K562 (cell line): ENCODE measurements around the gene MYH11. TPM values are rescaled to one million over a fixed set of nuclear protein-coding genes. Genes with fewer than 3 reads are reported as not detected.

Experiments
- ATAC-seq: fragments of 200-7000 bp; cut with Tn5 transposase; 3 replicates; pipeline ENCODE4 v1.9.1; 2020; ENCODE audit warnings: moderate library complexity
- BruUV-seq: library from RNA; stranded (reverse); fragments of 400-500 nt; replicated peaks from 2 replicates; lab custom pipeline; 2021; lab: Mats Ljungman, UMichigan
- CTCF ChIA-PET: fragments of 300-600 bp; formaldehyde crosslinking; extraction: SDS; loops from one replicate; lab custom pipeline; 2021; ENCODE audit warnings: low intra/inter-chr PET ratio; lab: Yijun Ruan, JAX
- POLR2A ChIA-PET: fragments of 300-600, 350-650 bp; sonication (Branson Sonifier 250); formaldehyde crosslinking; extraction: SDS; loops from one replicate; lab custom pipeline; 2021; ENCODE audit warnings: antibody characterized with exemption, inconsistent platforms; lab: Yijun Ruan, JAX
- DNase-seq, 4 experiments: peaks; one replicate each; pipeline versions ENCODE4 v3.0.0 to v3.0.0-alpha.2; 2011 to 2018; ENCODE audit warnings: low spot score in 3 of 4, mixed read lengths in 3 of 4; ENCODE audit errors: extremely low read depth in 1 of 4
- FAIRE-seq: peaks from 2 replicates; lab custom pipeline; 2011; peaks lifted over from hg19 to GRCh38; lab: Jason Lieb, UNC
- H2AFZ ChIP-seq: 2 replicates; pipeline ENCODE4 v1.6.0; 2011; ENCODE audit warnings: low read depth, low read length, control low read depth, inconsistent platforms
- H3K27ac ChIP-seq: fragments of 200-600 bp; 3 replicates; pipeline ENCODE4 v1.8.0; 2011; ENCODE audit warnings: low read depth, mild to moderate bottlenecking, control low read depth, inconsistent platforms, low read length, moderate library complexity, mixed read lengths; ENCODE audit errors: extremely low read depth
- H3K27me3 ChIP-seq, 2 experiments: fragments of 300-600 bp in 1 of 2; 2 replicates in 1 of 2; 3 replicates in 1 of 2; pipeline versions ENCODE4 v1.6.0 to v1.8.0; 2011; ENCODE audit warnings: inconsistent platforms in 2 of 2, low read length in 2 of 2, mild to moderate bottlenecking in 1 of 2, mixed read lengths in 1 of 2, moderate library complexity in 1 of 2; ENCODE audit not compliant: control insufficient read depth in 2 of 2, insufficient read depth in 2 of 2
- H3K36me3 ChIP-seq: fragments of 300-600 bp; 3 replicates; pipeline ENCODE4 v1.8.0; 2011; ENCODE audit warnings: mild to moderate bottlenecking, low read length, inconsistent platforms; ENCODE audit not compliant: control insufficient read depth, insufficient read depth
- H3K4me1 ChIP-seq, 2 experiments: fragments of 200-600 bp in 1 of 2; replicated peaks in 1 of 2; 2 replicates in 1 of 2; 3 replicates in 1 of 2; pipeline versions ENCODE4 v1.5.1 to v1.8.0; 2011; ENCODE audit warnings: inconsistent platforms in 2 of 2, low read length in 2 of 2, mild to moderate bottlenecking in 1 of 2, mixed read lengths in 1 of 2, moderate library complexity in 1 of 2; ENCODE audit not compliant: control insufficient read depth in 2 of 2, insufficient read depth in 2 of 2
- H3K4me2 ChIP-seq: 2 replicates; pipeline ENCODE4 v1.6.1; 2011; ENCODE audit warnings: low read length, control low read depth, inconsistent platforms, mixed read lengths; ENCODE audit not compliant: insufficient read depth
- H3K4me3 ChIP-seq: fragments of 200-600 bp; sonication (generic), shearing (Covaris generic); 2 replicates; pipeline ENCODE4 v1.5.1; 2016; ENCODE audit warnings: control low read depth, inconsistent platforms
- H3K79me2 ChIP-seq: fragments of 200-600 bp; 3 replicates; pipeline ENCODE4 v1.8.0; 2011; ENCODE audit warnings: low read length, inconsistent platforms; ENCODE audit not compliant: control insufficient read depth, insufficient read depth
- H3K9ac ChIP-seq, 2 experiments: 2 replicates each; pipeline versions ENCODE4 v1.6.0 to v1.6.1; 2011; ENCODE audit warnings: low read depth in 2 of 2, low read length in 2 of 2, control low read depth in 1 of 2, inconsistent platforms in 1 of 2, mild to moderate bottlenecking in 1 of 2, mixed read lengths in 1 of 2; ENCODE audit not compliant: insufficient read depth in 1 of 2
- H3K9me1 ChIP-seq: one replicate; pipeline ENCODE4 v1.6.0; 2011; ENCODE audit warnings: inconsistent platforms, mild to moderate bottlenecking, low read length, moderate library complexity; ENCODE audit not compliant: control insufficient read depth, insufficient read depth
- H3K9me3 ChIP-seq: replicated peaks from 2 replicates; pipeline ENCODE4 v1.5.1; 2011; ENCODE audit warnings: low read depth, low read length, inconsistent platforms; ENCODE audit not compliant: control insufficient read depth, insufficient read depth
- H4K20me1 ChIP-seq: replicated peaks from 2 replicates; pipeline ENCODE4 v1.6.1; 2011; ENCODE audit warnings: low read length, inconsistent platforms, mixed read lengths; ENCODE audit not compliant: control insufficient read depth, insufficient read depth
- ATF3 ChIP-seq, 2 experiments: fragments of 450-650 bp in 1 of 2; sonication (generic) in 1 of 2; formaldehyde crosslinking in 1 of 2; IDR thresholded peaks in 1 of 2; conservative IDR thresholded peaks in 1 of 2; 2 replicates each; pipeline versions ENCODE4 v1.6.1 to v1.8.1; 2016 to 2023; ENCODE audit warnings: mild to moderate bottlenecking in 2 of 2, moderate library complexity in 2 of 2, inconsistent platforms in 1 of 2, missing genetic modification reagents in 1 of 2
- MAFF ChIP-seq: IDR thresholded peaks from 2 replicates; pipeline ENCODE4 v1.6.1; 2012; ENCODE audit warnings: low read length, improper control_type of control experiment
- RREB1 ChIP-seq: fragments of 250-450 bp; sonication (Bioruptor Pico); IDR thresholded peaks from 2 replicates; pipeline ENCODE4 v1.4.0; 2020
- SMARCA5 ChIP-seq: fragments of 450-650 bp; IDR thresholded peaks from 2 replicates; pipeline ENCODE4 v1.6.1; 2016
- WGBS: fragments of 100-300 bp; shearing (Covaris generic); methylation state at CpG from one replicate; pipeline ENCODE4 v1.1.6; 2016; ENCODE audit warnings: low coverage, mixed read lengths; ENCODE audit not compliant: insufficient coverage; ENCODE audit errors: missing lambda C conversion rate; 5-methylcytosine and 5-hydroxymethylcytosine counted together
- in situ Hi-C: fragments of 300-500 bp; cut with MboI; formaldehyde crosslinking; loops from 4 replicates; pipeline ENCODE4 v1.15.0; 2018; ENCODE audit warnings: inconsistent platforms, mixed read lengths
- intact Hi-C: fragments of 100-400 bp; cut with micrococcal nuclease; formaldehyde crosslinking; loops from 2 replicates; pipeline ENCODE4 v1.14.2; 2022
- polyA plus RNA-seq, 8 experiments: library from polyadenylated mRNA; depleted of rRNA in 4 of 8; stranded (reverse) in 5 of 8; unstranded in 3 of 8; fragments of >200 nt; fragmentation: Nextera tagmentation in 2 of 8; fragmentation: Illumina TruSeq in 1 of 8; extraction: Ambion mirVana in 2 of 8; extraction: Trizol in 1 of 8; gene quantifications; 2 replicates each; pipeline versions ENCODE4 v1.2.1 to v1.2.3, GENCODE V29; 2011 to 2014; ENCODE audit warnings: inconsistent platforms in 1 of 8, missing spikeins in 1 of 8
- total RNA-seq, 7 experiments: library from RNA; depleted of rRNA in 6 of 7; stranded (reverse); fragments of >200 nt in 6 of 7; fragmentation: Illumina TruSeq in 2 of 7; extraction: Trizol in 2 of 7; gene quantifications; 2 replicates each; pipeline versions ENCODE4 v1.2.1 to v1.2.3, GENCODE V29; 2011 to 2021; ENCODE audit warnings: low replicate concordance in 1 of 7

MYH11 gene
- total and polyA plus RNA-seq, 9 of the 15 experiments (the other 6 are each of a cell fraction or from before 2014, with no cell fraction given): 0.05 to 0.47 (median 0.08) TPM; not detected in 5

GRCh38 chr16:15674571-15674970, 182.3 kb downstream of the MYH11 start:
- H3K9ac ChIP-seq: no peak overlapping the region
- DNase-seq: no peak
- no peaks in the 10 kb centered on the region for H3K27me3 ChIP-seq
- no peak overlapping the region for H3K27ac ChIP-seq
- TF ChIP-seq RREB1 (CRISPR knock-in tag) (no peak), ATF3 (IDR thresholded peaks at IDR 0.05) (peak; percentile 46), ATF3 (CRISPR knock-in tag; conservative IDR thresholded peaks at IDR 0.05) (no peak), SMARCA5 (no peak), MAFF (no peak)
- no TSS peak for BruUV-seq
- FAIRE-seq: no peak
- WGBS: 86% methylated on average over 7 of the region's 7 CpGs
- no peaks in the 10 kb centered on the region for H4K20me1 ChIP-seq
- H3K9me3 ChIP-seq: no peaks in the 10 kb centered on the region
- no peak overlapping the region for H2AFZ ChIP-seq
- intact Hi-C loops (no loop called here), in situ Hi-C loops (no loop called here)
- ChIA-PET POLR2A (interaction anchor here (1.4 kb wide), 1 partner anchor 12 kb away, joined by 3 read pairs; no protein-coding TSS in a partner anchor), CTCF (no interaction called here)
- H3K4me1 ChIP-seq: no peaks in the 10 kb centered on the region
- no peaks in the 10 kb centered on the region for H3K79me2 ChIP-seq
- ATAC-seq: no peak
- no peak overlapping the region for H3K4me2 ChIP-seq
- H3K4me3 ChIP-seq: no peak overlapping the region
- H3K36me3 ChIP-seq: peaks cover 57% of the 10 kb centered on the region; the same call in 2 of the 3 replicates
- no peaks in the 10 kb centered on the region for H3K9me1 ChIP-seq
